ENCODE data around the gene LRRC41.
"Not testable (repeated sequence)": the region's sequence is repeated elsewhere in the genome, so short reads cannot be mapped to it uniquely, and the experiment has no call there.

The LRRC41 gene

GRCh38 chr1:46303038-46303871, at the start of gene LRRC41, which contains the start of gene UQCRH:
LRRC41 (minus strand) TSS chr1:46303616; CDS start chr1:46303322, 294 bp downstream.
UQCRH (plus strand) TSS chr1:46303698; CDS start chr1:46303767, 69 bp downstream.
- H3K4me3 ChIP-seq (ENCODE audit: low read depth, low read length), result peak within 1 kb of the TSS; percentile 77
- peak; percentile 93 for DNase-seq (ENCODE audit: low read depth)

GRCh38 chr1:46352363-46352762, 48.9 kb upstream of the LRRC41 start:
- no peak for DNase-seq (ENCODE audit: low read depth)
- H3K4me3 ChIP-seq (ENCODE audit: low read depth, low read length), result no peak overlapping the region

- no peak overlapping the region for H3K4me3 ChIP-seq (ENCODE audit: low read depth, low read length)
- DNase-seq (ENCODE audit: low read depth), result no peak
Observed at GRCh38 chr1:46345281-46345680, 41.9 kb upstream of the LRRC41 start.

GRCh38 chr1:46344481-46344880, 41.1 kb upstream of the LRRC41 start:
- no peak for DNase-seq (ENCODE audit: low read depth)
- no peak overlapping the region for H3K4me3 ChIP-seq (ENCODE audit: low read depth, low read length)

GRCh38 chr1:46343705-46344104, 40.3 kb upstream of the LRRC41 start:
- no peak overlapping the region for H3K4me3 ChIP-seq (ENCODE audit: low read depth, low read length)
- no peak for DNase-seq (ENCODE audit: low read depth)

GRCh38 chr1:46343351-46343695, 39.9 kb upstream of the LRRC41 start:
- H3K4me3 ChIP-seq (ENCODE audit: low read depth, low read length), result no peak overlapping the region
- no peak for DNase-seq (ENCODE audit: low read depth)

- H3K4me3 ChIP-seq (ENCODE audit: low read depth, low read length), result no peak overlapping the region
- no peak for DNase-seq (ENCODE audit: low read depth)
Observed at GRCh38 chr1:46342677-46343350, 39.4 kb upstream of the LRRC41 start.

GRCh38 chr1:46342084-46342656, 38.8 kb upstream of the LRRC41 start:
- DNase-seq (ENCODE audit: low read depth), result no peak
- no peak overlapping the region for H3K4me3 ChIP-seq (ENCODE audit: low read depth, low read length)

- DNase-seq (ENCODE audit: low read depth), result no peak
- peak overlapping the region; percentile 83 for H3K4me3 ChIP-seq (ENCODE audit: low read depth, low read length)
Observed at GRCh38 chr1:46341222-46342083, 38.0 kb upstream of the LRRC41 start.

- DNase-seq (ENCODE audit: low read depth), result peak; percentile 91
- H3K4me3 ChIP-seq (ENCODE audit: low read depth, low read length), result peak within 1 kb of the TSS; percentile 83
Observed at GRCh38 chr1:46340404-46341221, 37.2 kb upstream of the LRRC41 start, which contains the start of gene NSUN4. NSUN4 (plus strand) TSS chr1:46340807; CDS start chr1:46340827, 20 bp downstream.

- not testable (repeated sequence) for DNase-seq (ENCODE audit: low read depth); H3K4me3 ChIP-seq (ENCODE audit: low read depth, low read length)
Observed at GRCh38 chr1:46337409-46337808, 34.0 kb upstream of the LRRC41 start.

GRCh38 chr1:46335081-46335480, 31.7 kb upstream of the LRRC41 start:
- no peak overlapping the region for H3K4me3 ChIP-seq (ENCODE audit: low read depth, low read length)
- no peak for DNase-seq (ENCODE audit: low read depth)

GRCh38 chr1:46334030-46334384, 30.6 kb upstream of the LRRC41 start:
- H3K4me3 ChIP-seq (ENCODE audit: low read depth, low read length), result no peak overlapping the region

GRCh38 chr1:46333300-46334029, 30.0 kb upstream of the LRRC41 start:
- no peak for DNase-seq (ENCODE audit: low read depth)
- no peak overlapping the region for H3K4me3 ChIP-seq (ENCODE audit: low read depth, low read length)

More at GRCh38 chr1:46334030-46334384, 30.6 kb upstream of the LRRC41 start:
- DNase-seq (ENCODE audit: low read depth), result no peak

GRCh38 chr1:46331786-46332540, 28.5 kb upstream of the LRRC41 start:
- DNase-seq (ENCODE audit: low read depth); H3K4me3 ChIP-seq (ENCODE audit: low read depth, low read length): not testable (repeated sequence)

- not testable (repeated sequence) for DNase-seq (ENCODE audit: low read depth); H3K4me3 ChIP-seq (ENCODE audit: low read depth, low read length)
Observed at GRCh38 chr1:46330381-46330780, 27.0 kb upstream of the LRRC41 start.

GRCh38 chr1:46329807-46330206, 26.4 kb upstream of the LRRC41 start:
- not testable (repeated sequence) for DNase-seq (ENCODE audit: low read depth); H3K4me3 ChIP-seq (ENCODE audit: low read depth, low read length)

Measured in skeletal muscle cell (primary cell).